Smooth muscle cell of the brain vasculature (primary cell): ENCODE data around the gene HDHD2.

ENCODE experiments used
- DNase-seq: peaks from one replicate; pipeline ENCODE4 v3.0.0-alpha.2; 2012; ENCODE audit warnings: low read depth, low spot score

The HDHD2 gene

DNA sequence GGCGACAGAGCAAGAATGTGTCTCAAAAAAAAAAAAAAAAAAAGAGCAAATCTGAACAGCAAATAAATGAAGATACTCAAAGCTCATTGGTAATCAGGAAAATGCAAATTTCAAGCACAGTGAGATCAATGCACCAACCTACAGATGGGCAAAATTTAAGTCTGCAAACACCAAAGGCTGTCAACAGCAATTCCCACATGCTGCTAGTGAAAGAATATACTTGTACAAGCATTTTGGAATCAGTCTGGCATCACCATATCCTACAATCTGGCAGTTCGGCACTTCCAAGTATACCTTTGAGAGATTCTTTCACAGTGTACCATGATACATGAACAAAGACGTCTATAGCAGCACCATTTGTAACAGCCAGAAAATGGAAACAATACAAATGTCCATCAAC lies 4.1 kb downstream of the HDHD2 start:
- no peak for DNase-seq

DNA sequence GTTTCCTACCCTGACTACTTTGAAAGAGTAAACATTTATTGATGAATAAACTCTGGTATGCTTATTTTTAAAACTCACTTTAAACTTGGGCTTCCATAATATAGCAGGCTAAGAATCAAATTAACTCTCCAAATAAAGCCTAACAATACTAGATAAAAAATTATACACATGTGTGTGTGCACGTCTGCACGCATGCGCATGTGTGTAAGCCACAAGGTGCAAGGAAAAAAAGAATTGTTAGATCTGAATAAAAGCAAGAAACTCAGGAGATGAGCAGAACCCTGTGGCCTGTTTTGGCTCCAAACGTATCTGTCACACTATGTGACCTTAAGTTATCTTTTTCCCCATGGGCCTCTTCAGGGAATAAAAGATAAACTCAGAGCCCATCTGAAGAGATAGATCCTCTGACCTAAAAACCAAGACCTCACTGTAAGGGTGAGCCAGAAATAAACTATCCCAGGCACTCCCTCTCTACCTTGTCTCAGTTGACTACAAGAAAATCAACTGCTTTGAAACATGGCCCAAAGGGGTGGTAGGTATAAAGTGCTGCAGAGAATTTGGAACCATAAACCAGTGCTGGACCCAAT lies 6.3 kb downstream of the HDHD2 start:
- DNase-seq: no peak

DNA sequence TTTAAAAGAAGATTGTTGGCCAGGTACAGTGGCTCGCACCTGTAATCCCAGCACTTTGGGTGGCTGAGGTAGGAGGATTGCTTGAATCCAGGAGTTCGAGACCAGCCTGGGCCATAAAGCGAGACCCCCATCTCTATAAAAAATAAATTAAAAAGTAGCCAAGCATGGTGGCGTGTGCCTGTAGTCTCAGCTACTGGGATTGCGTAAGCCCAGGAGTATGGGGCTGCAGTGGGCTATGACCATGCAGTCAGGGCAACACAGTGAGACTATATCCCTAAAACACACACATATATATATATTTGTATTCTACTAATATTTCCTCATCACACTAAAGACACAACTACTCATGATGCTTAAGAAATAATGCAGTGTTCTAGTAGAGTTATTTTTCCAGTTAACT lies 7.1 kb downstream of the HDHD2 start:
- DNase-seq: no peak

DNA sequence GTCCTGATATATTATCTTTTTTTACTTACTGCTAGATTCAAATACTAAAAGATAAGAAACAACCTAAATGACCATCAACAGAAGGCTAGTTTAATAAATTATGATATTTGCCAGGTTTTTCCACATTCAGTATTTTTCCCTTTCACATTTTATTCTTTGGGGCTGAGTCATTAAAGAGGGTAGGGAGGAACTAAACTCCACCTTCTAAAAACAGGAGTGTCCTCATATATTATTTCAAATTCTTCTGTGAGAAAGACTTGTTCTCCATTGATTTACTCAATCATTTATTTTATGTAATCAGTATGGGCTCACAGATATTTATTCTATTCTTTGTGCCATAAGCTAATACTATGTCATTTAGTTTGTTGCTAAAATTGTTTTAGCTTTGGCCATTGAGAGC lies 9.0 kb downstream of the HDHD2 start:
- no peak for DNase-seq

DNA sequence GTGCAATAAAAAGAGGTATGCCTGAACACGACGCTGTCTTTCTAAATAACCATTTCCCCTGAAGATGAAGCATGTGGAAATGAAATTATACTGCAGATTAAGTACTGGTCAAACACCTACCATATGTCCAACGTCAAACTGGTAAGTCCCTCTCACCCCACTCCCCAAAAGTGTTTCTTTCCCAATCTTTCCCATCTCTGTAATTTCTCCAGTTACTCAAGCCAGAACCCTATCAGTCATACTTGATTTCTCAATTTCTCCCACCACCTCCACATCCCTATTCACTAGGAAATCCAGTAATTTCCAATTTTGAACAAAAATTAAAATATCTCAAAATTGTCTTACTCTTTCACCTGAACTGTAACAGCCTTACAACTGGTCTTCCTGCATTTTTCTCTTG lies 29.2 kb downstream of the HDHD2 start:
- no peak for DNase-seq

DNA sequence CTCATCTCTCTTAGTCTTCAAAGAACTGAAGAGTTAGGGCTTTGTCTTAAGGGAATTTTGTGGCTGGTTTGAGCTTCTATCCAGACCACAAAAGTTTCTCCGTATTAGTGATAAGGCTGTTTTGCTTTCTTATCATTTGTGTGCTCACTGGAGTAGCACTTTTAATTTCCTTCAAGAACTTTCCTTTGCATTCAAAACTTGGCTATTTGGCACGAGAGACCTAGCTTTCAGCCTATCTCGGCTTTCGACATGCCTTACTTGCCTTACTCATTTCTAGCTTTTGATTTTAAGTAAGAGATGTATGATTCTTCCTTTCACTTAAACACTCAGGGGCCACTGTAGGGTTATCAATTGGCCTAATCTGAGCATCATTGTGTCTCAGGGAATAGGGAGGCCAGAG lies 29.9 kb downstream of the HDHD2 start:
- no peak for DNase-seq

DNA sequence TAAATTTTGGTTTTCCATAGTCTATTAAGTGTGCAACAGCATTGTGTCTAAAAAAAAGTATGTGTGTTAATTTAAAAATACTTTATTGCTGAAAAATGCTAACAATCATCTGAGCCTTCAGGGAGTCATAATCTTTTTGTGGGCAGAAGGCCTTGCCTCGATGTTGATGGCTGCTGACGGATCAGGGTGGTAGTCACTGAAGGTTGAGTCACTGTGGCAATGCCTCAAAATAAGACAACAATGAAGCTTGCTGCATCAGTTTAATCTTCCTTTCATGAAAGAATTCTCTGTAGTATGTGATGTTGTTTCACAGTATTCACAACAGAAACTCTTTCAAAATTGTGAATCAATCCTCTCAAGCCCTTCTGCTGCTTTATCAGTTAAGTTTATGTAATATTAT lies 31.3 kb downstream of the HDHD2 start:
- no peak for DNase-seq

DNA sequence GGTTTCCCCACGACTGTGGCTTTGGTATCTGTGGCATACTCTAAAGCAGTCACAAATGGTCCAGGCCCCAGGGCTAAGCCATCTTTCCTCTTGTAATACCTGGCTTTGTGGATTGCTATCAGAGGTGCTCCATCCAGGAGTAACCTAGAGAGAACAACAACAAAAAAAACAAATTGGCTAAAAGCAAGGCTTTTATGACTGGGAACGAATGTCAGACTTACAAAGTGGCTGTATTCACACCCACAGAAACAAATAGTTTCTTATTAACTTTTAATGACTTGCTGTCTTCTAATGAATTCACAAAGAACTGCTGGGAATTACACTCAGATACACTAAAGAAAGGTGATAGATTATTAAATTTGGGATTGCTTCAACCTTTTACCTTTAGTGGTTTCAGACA lies 35.1 kb downstream of the HDHD2 start:
- no peak for DNase-seq

DNA sequence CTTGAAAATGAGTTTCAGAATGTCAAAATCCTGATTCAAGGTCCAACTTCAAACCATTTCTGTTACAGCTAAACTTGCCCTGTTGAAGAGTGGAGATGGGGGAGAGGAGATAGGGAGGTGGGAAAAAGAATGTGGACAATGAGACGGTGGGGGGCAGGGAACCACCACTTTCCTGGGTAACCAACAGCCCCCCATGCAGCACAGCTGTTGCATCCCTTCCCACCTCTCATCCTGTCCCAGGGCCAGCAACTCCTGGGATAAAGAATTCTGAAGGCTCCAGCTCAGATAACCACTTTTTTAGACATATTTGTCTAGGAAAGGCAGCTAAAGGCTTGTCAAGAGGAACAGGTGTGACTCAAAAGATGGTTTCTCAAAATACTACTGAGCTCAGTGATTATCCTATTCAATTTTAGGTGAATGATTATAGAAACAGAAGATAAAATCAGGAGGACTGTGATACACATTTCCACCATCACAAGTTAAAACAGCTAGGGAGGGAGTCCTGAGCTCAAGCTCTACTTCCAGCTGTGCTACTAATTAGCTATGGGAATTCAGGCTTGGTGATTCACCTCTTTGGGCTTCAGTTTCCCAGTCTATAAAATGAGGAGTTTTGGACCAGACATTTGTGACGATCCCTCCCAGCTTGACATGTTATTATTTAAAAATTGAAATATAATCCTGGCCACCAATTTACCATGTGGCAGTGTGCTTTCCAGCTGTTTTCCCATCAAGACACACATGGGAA lies 36.3 kb downstream of the HDHD2 start:
- no peak for DNase-seq

DNA sequence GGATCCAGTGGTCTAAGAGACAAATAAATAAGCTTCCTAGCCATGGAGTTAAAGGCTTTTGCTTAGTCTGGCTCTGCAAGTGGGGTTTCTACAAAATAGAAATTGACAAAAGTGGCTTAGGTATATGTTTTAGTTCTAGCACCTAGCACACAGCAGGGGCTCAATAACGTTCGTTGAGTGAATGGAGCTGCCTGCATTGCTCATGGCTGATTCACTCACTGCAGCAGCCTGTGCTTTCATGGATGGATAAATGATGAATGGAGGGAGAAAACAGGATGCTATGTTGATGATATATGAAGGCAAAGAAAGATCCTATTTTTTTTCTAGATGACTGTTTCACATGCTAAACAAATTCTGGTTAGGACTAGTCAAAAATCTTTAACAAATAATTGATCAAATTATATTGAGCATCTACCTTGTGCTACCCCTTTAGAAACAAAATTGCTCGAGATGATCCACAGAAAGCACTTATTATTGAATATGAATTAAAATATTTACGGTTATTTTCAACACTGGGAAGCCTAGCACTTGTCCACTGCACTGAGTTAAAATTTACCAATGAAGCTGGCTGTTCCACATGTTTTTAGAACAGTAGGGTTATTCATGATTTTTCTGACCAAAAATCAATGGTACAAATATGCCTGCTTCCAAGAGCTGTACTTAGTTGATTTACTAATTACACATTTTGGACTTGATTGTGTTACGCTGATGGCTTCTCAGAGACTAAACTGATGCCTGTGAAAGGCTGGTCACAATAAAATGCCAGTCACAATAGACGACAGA lies 39.6 kb downstream of the HDHD2 start:
- no peak for DNase-seq

DNA sequence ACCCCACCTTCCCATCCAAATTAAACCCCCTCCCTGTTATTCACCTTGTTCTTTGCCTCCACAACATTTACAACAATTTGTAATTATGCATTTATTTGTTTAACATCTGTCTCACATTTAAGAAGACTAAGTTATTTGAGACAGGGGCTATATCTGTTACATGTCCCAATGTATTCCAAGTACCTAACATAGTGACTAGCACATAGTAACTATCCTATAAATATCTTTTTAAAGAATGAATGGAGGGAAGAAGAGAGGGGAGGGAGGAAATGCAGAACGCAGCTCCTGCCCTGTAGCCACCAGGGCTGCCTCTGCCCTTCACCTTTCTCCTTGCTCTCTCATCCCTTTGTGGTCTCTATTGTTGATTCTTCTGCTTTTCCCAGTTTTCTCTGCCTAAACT lies 40.6 kb downstream of the HDHD2 start:
- DNase-seq: no peak

DNA sequence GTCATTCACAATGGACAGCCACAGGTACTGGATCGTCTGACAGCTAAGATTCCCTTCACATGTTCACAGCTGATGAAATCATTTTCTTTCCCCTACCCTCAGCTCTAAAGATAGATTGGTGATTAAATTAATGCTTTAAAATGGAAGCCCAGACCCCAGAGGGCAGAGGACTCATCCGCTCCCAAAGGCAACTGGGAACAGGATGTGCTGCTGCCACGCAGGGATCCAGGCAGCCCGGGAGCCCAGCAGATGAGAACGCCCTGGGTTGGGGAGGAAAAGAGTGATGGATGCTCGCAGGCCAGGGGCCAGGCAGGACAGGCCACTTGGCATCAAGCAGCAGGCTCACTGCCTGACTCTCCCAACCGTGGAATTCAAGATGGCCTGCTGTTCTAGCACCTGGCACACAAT lies 41.3 kb downstream of the HDHD2 start:
- no peak for DNase-seq

DNA sequence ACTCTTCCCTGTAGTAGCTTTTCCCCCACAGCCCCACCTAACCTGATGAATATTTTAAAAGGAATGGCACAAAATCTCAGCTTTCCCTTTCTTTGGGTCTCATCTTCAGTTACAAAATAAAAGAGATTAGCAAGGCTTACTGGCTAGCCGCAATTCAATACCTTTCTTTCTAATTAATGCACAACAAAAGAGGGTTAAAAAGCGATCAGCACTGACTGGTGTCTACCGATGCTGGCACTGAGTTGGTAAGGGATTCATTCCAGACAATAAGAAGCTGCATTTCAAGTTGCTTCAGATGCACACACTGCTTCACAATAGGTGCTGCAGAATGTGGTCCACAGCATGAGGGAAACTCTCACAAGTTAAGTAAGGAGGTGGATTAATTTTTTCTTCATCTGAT lies 41.9 kb downstream of the HDHD2 start:
- DNase-seq: no peak

DNA sequence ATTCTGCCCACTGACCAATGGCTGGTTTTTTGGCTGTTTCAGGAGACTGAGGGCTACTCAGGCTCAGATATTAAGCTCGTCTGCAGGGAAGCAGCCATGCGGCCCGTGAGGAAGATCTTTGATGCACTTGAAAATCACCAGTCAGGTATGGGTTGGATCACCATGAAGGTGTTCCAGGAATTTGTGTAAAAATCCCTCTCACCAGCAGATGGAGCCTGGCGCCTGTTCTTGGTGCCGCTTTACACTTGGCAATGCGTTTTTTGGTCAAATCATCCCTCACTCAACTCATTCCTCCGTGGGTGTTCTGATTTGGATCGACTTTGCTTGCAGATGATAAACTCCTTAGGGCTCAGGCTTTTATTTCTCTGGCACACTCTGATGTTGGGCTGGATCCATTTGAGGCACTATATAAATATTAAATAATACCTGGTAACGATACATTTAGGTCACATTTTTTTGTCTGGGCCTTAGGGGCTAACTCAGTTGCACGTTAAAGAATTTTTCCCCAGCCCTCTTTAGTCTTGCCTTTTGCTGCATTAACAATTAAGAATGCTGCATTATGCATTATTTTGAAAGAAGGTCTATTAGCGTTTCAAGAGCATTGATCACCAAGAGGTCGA lies 50.0 kb downstream of the HDHD2 start:
- no peak for DNase-seq

DNA sequence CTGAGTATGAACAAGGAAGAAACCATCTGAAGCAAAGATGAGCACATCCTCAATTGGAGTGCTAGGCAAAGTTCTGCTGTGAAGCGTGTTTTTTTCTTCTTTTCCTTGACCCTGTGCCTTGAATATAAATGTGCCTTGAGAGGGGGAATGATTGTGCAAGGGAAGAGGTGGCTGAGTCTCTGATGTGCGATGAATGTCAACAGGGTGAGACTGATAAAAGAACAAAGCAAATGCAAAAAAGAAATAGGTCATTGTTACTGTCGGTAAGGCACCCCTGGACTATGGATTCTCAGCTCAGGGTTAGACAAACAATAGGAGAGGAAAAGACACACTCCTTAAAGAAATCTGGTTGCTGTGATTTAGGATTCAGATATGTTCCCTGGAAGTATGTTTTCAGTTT lies 54.5 kb downstream of the HDHD2 start:
- no peak for DNase-seq

DNA sequence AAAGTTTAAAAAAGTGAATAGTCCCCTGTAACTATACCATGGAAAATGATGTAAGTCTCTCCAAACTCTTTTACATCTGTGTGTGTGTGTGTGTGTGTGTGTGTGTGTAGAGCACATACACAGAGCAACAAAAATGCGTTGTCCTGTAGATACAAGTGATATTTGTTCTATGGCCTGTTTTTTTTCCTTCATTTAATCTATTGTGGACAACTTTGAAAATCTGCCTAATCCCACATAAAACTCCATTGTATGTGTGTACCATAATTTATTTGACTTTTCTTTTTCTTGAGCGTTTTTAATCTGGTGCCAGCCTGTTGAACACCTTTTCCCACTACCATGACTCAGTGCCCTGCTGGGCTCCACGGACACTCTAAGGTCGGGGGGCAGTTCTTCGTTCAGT lies 62.6 kb downstream of the HDHD2 start:
- DNase-seq: no peak

DNA sequence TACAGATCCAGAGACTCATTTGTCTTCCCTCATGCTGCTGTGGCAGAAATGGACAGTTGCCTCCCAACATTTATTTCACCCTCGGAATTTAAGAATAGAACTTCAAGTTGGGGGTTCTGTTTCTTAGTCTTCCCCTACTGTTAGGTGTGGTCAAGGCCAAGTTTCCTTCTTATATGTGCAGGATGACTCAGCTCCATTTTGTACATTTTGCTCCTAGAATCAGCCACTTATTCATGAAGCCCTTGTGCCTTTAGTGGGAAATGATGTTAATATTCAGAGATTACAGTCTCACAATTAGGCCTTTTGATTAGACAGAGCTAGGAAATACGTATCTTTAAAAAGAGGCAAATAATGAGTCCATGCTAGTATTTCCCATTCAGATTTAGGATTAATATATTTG lies 68.7 kb downstream of the HDHD2 start:
- no peak for DNase-seq

DNA sequence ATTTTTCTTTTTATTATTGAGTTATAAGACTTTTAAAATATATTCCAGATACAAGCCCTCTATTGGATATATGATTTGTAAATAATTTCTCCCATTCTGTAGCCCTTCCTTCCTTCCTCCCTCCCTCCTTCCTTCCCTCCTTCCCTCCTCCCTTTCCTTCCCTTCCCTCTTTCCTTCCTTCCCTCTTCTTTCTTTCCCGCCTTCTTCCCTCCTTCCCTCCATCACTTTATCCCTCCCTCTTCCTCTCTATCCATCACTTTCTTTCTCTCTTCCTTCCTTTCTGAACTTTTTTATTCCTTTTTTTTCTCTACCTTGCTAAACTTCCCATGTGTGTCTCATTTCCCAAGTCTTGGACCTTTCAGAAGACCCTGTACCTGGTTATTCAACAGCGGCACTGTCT lies 69.4 kb downstream of the HDHD2 start:
- no peak for DNase-seq

DNA sequence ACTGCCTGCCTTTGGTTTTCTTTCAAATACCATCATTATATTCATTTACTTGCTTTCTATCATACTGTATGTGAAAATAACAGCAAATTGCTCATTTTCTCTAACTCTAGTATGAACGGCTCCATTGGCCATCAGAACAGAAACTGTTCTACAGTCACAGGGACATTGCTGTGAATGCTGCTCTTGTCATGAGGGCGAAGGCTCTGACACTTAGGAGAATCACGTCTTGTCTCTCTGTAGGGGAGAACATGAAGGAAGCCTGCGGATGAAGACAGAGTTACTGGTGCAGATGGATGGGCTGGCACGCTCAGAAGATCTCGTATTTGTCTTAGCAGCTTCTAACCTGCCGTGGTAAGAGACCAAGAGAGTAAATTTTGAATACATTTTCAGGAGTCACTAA lies 73.2 kb downstream of the HDHD2 start:
- DNase-seq: no peak

DNA sequence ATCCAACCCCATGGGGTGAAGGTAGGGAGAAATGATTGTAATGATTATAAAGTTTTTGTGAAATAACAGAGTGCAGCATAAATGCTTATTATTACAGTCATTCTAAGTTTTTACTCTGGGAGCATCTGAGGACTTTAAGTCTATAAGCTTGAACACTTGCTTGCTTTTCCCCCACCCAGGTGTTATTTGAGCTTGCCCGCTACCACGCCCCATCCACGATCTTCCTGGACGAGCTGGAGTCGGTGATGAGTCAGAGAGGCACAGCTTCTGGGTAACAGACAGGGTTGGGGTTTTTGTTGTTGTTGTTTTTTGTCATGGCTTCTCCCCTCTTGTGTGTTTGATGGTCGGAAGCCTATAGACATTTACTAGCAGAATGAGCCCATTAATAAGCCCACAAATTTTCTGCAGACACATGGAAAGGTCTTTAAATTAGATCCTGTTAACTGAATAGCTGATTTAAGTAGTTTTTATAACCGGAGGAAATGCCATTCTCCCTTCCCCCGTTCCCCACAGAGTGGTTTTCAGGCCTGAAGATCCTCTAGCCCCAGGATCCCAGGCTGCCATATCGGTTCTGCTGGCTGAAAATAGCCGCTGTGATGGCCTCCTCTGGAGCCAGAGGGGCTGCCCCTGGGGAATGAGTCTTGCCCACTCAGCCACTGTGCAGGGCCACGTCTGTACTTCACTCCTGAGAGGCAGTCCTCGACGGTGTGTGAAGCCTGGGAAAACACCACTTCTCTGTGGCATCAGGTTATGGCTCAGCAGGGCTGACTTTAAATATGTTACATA lies 75.0 kb downstream of the HDHD2 start:
- DNase-seq: no peak

DNA sequence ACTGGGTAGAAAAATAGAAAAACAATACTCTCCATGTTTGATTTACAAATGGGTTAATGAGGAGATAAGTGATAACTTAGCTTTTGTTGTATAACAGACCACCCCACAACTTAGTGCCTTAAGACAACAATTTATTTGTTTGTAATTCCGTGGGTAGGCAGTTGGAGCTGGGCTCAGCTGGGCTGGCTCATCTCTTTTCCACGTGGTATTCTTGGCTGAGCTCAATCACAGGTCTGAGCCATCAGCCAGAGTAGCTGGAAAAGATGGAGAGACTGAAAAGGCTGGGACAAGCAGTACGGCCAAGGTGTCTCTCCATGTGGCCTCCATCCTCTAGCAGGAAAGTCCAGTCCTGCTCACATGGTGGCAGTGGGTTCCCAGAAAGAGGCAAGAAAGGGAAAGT lies 82.7 kb downstream of the HDHD2 start:
- DNase-seq: no peak

DNA sequence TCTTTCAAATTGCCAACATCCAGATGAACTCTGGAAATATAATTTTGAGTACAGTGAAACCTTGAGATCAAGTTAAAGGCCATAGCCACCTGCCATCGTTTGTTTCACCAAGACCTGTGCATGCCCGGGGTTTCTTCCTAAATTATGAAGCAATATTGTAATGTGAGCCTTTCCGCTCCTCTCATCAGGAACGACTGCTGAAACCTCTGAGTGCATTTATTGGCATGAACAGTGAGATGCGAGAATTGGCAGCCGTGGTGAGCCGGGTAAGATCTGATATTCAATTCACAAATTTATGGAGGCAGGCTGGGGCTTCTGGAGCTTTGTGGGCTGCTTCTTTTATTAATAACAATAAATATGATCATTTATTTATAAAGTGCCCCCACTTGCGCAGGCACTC lies 87.2 kb downstream of the HDHD2 start:
- DNase-seq: no peak
